Neural progenitor cell (in vitro differentiated cells): ENCODE measurements around the gene ABHD14A. TPM values are rescaled to one million over a fixed set of nuclear protein-coding genes. Genes with fewer than 3 reads are reported as not detected.
A peak's percentile ranks its signal among the peaks of the same experiment; 100 is the strongest.

ENCODE experiments used
- DNase-seq: peaks from one replicate; pipeline ENCODE4 v3.0.0-alpha.2; 2016; ENCODE audit warnings: low spot score
- H2AFZ ChIP-seq: fragments of 200-600 bp; sonication (generic); replicated peaks from 2 replicates; pipeline ENCODE4 v1.6.1; 2016; ENCODE audit warnings: antibody characterized with exemption
- H3F3A ChIP-seq: fragments of 200-600 bp; sonication (generic); 2 replicates; pipeline ENCODE4 v1.6.1; 2016; ENCODE audit warnings: antibody characterized with exemption, low read depth
- H3K27ac ChIP-seq: fragments of 200-600 bp; sonication (generic); 2 replicates; pipeline ENCODE4 v1.5.1; 2016; ENCODE audit warnings: mild to moderate bottlenecking
- H3K27me3 ChIP-seq: fragments of 200-600 bp; sonication (generic); 2 replicates; pipeline ENCODE4 v1.6.1; 2016; ENCODE audit warnings: mild to moderate bottlenecking, moderate library complexity
- H3K36me3 ChIP-seq: fragments of 200-600 bp; sonication (generic); 2 replicates; pipeline ENCODE4 v1.5.1; 2016
- H3K4me1 ChIP-seq: fragments of 200-600 bp; sonication (generic); 2 replicates; pipeline ENCODE4 v1.6.1; 2016; ENCODE audit warnings: mixed run types
- H3K4me2 ChIP-seq: fragments of 200-600 bp; sonication (generic); 2 replicates; pipeline ENCODE4 v1.6.1; 2016
- H3K4me3 ChIP-seq: fragments of 200-600 bp; sonication (generic); 2 replicates; pipeline ENCODE4 v1.5.1; 2016
- H3K79me2 ChIP-seq: fragments of 200-600 bp; sonication (generic); 2 replicates; pipeline ENCODE4 v1.6.1; 2016; ENCODE audit warnings: low read depth
- H3K9ac ChIP-seq: fragments of 200-600 bp; sonication (generic); 2 replicates; pipeline ENCODE4 v1.6.1; 2016
- H3K9me3 ChIP-seq: fragments of 200-600 bp; sonication (generic); 2 replicates; pipeline ENCODE4 v1.5.1; 2016; ENCODE audit warnings: low read depth
- H4K20me1 ChIP-seq: fragments of 200-600 bp; sonication (generic); 2 replicates; pipeline ENCODE4 v1.6.1; 2016; ENCODE audit warnings: low read depth
- H3K27ac Mint-ChIP-seq: 3 replicates; pipeline ENCODE4 v1.8.0; 2021; ENCODE audit warnings: mixed read lengths
- H3K27me3 Mint-ChIP-seq: 2 replicates; pipeline ENCODE4 v1.8.0; 2022; ENCODE audit warnings: low read depth, mild to moderate bottlenecking, inconsistent platforms, moderate library complexity, mixed read lengths; ENCODE audit not compliant: insufficient read depth
- H3K36me3 Mint-ChIP-seq: 3 replicates; pipeline ENCODE4 v1.8.0; 2021; ENCODE audit warnings: mixed read lengths
- H3K4me1 Mint-ChIP-seq: 3 replicates; pipeline ENCODE4 v1.8.0; 2021; ENCODE audit warnings: mixed read lengths
- H3K4me3 Mint-ChIP-seq: 3 replicates; pipeline ENCODE4 v1.8.0; 2021; ENCODE audit warnings: mild to moderate bottlenecking, moderate library complexity, mixed read lengths
- H3K9me3 Mint-ChIP-seq: 3 replicates; pipeline ENCODE4 v1.8.0; 2020; ENCODE audit warnings: mixed read lengths
- EZH2 ChIP-seq: fragments of 200-600 bp; sonication (generic); IDR thresholded peaks from 2 replicates; pipeline ENCODE4 v1.6.1; 2017; ENCODE audit warnings: antibody characterized with exemption, mild to moderate bottlenecking, moderate library complexity
- EZH2phosphoT487 ChIP-seq: fragments of 200-600 bp; sonication (generic); IDR thresholded peaks from 2 replicates; pipeline ENCODE4 v1.6.1; 2017; ENCODE audit warnings: antibody characterized with exemption
- total RNA-seq: library from RNA; depleted of rRNA; stranded (reverse); fragments of >200 nt; gene quantifications from 2 replicates; pipeline ENCODE4 v1.2.3, GENCODE V29; 2015; ENCODE audit warnings: low replicate concordance
- TF ChIP-seq, protein P1 (sequence below): fragments of 200-600 bp; sonication (generic); IDR thresholded peaks from 2 replicates; pipeline ENCODE4 v1.5.1; 2017; ENCODE audit warnings: antibody characterized with exemption, mild to moderate bottlenecking

Gene ABHD14A
- total RNA-seq, 1 donor from 2014 or later = 4.0 TPM

DNA sequence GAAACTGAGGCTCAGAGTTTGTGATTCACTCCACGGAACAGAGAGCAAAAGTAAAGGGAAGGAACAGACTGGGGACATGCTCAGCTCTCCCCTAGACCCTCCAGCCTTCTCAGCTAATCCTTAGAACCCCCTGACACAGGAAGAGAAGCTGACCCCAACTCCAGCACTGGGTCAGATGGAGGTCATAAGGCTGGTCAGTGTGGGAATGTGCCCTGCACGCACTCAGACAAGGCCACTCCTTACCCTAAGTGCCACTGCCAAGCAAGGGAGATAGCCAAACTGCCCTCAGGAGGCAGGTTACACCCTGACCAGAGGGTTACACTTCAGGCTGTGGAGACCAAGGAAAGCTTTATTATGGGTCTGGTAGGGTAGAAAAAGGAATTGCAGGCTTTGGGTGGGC is 19.7 kb downstream of the ABHD14A start:
- H3K4me3 Mint-ChIP-seq = peak overlapping the region; percentile 100
- H3K27ac Mint-ChIP-seq = peak overlapping the region; percentile 82
- H3K4me2 ChIP-seq = peak overlapping the region; percentile 89
- H3K9me3 ChIP-seq = no peaks in the 10 kb centered on the region
- H3K4me3 ChIP-seq = peak overlapping the region; percentile 89
- H3K36me3 Mint-ChIP-seq = peaks cover 30% of the 10 kb centered on the region
- no peak overlapping the region for H3K27ac ChIP-seq
- no peak for DNase-seq
- H4K20me1 ChIP-seq = peaks cover 29% of the 10 kb centered on the region
- H3K27me3 ChIP-seq = no peaks in the 10 kb centered on the region
- peaks cover 2% of the 10 kb centered on the region for H3K9me3 Mint-ChIP-seq
- peak overlapping the region; percentile 97 for H3K9ac ChIP-seq
- peaks cover 11% of the 10 kb centered on the region for H3K4me1 ChIP-seq
- peaks cover 16% of the 10 kb centered on the region for H3K36me3 ChIP-seq
- H3F3A ChIP-seq = peaks cover 47% of the 10 kb centered on the region
- no peak overlapping the region for H2AFZ ChIP-seq
- H3K79me2 ChIP-seq = peaks cover 35% of the 10 kb centered on the region
- peaks cover 35% of the 10 kb centered on the region for H3K4me1 Mint-ChIP-seq
- TF ChIP-seq, protein P1, sequence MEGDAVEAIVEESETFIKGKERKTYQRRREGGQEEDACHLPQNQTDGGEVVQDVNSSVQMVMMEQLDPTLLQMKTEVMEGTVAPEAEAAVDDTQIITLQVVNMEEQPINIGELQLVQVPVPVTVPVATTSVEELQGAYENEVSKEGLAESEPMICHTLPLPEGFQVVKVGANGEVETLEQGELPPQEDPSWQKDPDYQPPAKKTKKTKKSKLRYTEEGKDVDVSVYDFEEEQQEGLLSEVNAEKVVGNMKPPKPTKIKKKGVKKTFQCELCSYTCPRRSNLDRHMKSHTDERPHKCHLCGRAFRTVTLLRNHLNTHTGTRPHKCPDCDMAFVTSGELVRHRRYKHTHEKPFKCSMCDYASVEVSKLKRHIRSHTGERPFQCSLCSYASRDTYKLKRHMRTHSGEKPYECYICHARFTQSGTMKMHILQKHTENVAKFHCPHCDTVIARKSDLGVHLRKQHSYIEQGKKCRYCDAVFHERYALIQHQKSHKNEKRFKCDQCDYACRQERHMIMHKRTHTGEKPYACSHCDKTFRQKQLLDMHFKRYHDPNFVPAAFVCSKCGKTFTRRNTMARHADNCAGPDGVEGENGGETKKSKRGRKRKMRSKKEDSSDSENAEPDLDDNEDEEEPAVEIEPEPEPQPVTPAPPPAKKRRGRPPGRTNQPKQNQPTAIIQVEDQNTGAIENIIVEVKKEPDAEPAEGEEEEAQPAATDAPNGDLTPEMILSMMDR = no peak
- TF ChIP-seq EZH2phosphoT487 (no peak), EZH2 (no peak)
- peaks cover 9% of the 10 kb centered on the region for H3K27me3 Mint-ChIP-seq

DNA sequence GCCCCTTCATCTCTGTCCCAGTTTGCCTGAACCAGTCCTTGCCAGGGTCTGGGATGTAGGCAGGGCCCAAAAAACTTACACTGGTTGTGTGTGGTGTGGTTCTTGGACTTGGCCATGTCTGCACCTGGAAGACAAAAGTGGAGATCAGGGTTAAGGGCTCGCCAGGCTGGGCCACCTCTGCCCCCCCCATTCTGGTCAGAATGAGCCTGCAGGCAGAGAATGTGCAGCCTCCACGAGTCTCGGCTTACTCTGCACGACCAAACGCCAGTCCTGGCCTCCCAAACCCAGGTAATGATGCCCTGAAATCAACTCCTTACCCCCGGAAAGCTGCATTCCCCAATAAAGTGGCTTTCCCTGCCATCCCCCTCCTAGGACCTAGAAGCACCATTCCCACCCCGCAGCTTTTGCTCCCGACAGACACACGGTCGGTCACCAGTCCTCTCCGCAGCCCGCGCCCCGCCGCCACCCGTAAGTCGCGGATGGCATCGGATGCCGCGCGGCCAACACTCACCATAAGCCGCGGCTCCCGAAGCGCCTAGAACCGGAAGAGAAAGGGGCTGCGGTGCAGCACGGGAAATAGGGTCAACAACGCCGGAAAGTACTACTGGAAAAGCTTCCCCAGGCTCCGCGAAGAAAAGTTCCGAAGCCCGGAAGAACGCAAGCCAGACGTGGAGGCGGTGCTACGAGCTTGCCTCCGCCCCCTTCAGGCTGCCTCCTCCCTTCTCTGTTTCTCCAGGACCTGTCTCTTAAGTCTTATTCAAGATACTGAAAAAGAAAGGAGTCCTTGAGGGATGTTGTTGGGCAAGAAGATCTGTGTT is 20.7 kb downstream of the ABHD14A start, which contains the start of gene RPL29:
TSS of gene RPL29 (minus strand) at position 550 of the 818 bp plus-strand sequence. CDS start at position 116, 434 bp downstream.
- Histone ChIP-seq H3K9me3 (no peaks in the 10 kb centered on the region), H3K4me2 (peak within 1 kb of the TSS; percentile 89), H3K4me3 (peak within 1 kb of the TSS; percentile 89), H4K20me1 (peaks cover 29% of the 10 kb centered on the region), H3K27ac (peak within 1 kb of the TSS; percentile 96), H2AFZ (peak within 1 kb of the TSS; percentile 81), H3K9ac (peak within 1 kb of the TSS; percentile 97), H3K36me3 (peaks cover 16% of the 10 kb centered on the region), H3K79me2 (peaks cover 35% of the 10 kb centered on the region), H3F3A (peaks cover 41% of the 10 kb centered on the region), H3K27me3 (no peaks in the 10 kb centered on the region), H3K4me1 (peaks cover 11% of the 10 kb centered on the region)
- DNase-seq = peak; percentile 94
- H3K27me3 Mint-ChIP-seq = peaks cover 6% of the 10 kb centered on the region
- peaks cover 35% of the 10 kb centered on the region for H3K4me1 Mint-ChIP-seq
- peaks cover 30% of the 10 kb centered on the region for H3K36me3 Mint-ChIP-seq
- H3K9me3 Mint-ChIP-seq = peaks cover 2% of the 10 kb centered on the region
- TF ChIP-seq EZH2 = peak; percentile 47
- no peak for TF ChIP-seq EZH2phosphoT487
- TF ChIP-seq, protein P1 = no peak
- H3K27ac Mint-ChIP-seq = peak within 1 kb of the TSS; percentile 100
- H3K4me3 Mint-ChIP-seq = peak within 1 kb of the TSS; percentile 100

- H3K9me3 ChIP-seq = no peaks in the 10 kb centered on the region
- no peaks in the 10 kb centered on the region for H3K27me3 ChIP-seq
- peaks cover 34% of the 10 kb centered on the region for H3K79me2 ChIP-seq
- peaks cover 2% of the 10 kb centered on the region for H3K9me3 Mint-ChIP-seq
- peaks cover 4% of the 10 kb centered on the region for H3K27me3 Mint-ChIP-seq
- H3K27ac ChIP-seq = no peak overlapping the region
- peaks cover 25% of the 10 kb centered on the region for H3K36me3 Mint-ChIP-seq
- no peak overlapping the region for H3K9ac ChIP-seq
- peak overlapping the region; percentile 76 for H3K4me3 Mint-ChIP-seq
- peaks cover 26% of the 10 kb centered on the region for H4K20me1 ChIP-seq
- peaks cover 35% of the 10 kb centered on the region for H3F3A ChIP-seq
- H3K4me1 Mint-ChIP-seq = peaks cover 40% of the 10 kb centered on the region
- H3K4me2 ChIP-seq = no peak overlapping the region
- H2AFZ ChIP-seq = no peak overlapping the region
- H3K27ac Mint-ChIP-seq = peak overlapping the region; percentile 27
- TF ChIP-seq EZH2 = no peak
- TF ChIP-seq, protein P1 = no peak
- no peak for TF ChIP-seq EZH2phosphoT487
- peaks cover 17% of the 10 kb centered on the region for H3K4me1 ChIP-seq
- no peak for DNase-seq
- H3K36me3 ChIP-seq = peaks cover 11% of the 10 kb centered on the region
- H3K4me3 ChIP-seq = no peak overlapping the region
Measured at GRCh38 chr3:51997172-51997571, 22.3 kb downstream of the ABHD14A start.
